Retinal pigment epithelial cell (primary cell): Measurements from ENCODE around the gene CELF4.

Experiments
- DNase-seq: peaks from one replicate; pipeline ENCODE4 v3.0.0-alpha.2; 2010; ENCODE audit warnings: low read depth
- H3K4me3 ChIP-seq: 2 replicates; pipeline ENCODE4 v1.5.1; 2011; ENCODE audit warnings: mild to moderate bottlenecking, low read length, control low read depth, moderate library complexity
- TF ChIP-seq, protein P1 (sequence below): conservative IDR thresholded peaks from 2 replicates; pipeline ENCODE4 v1.5.1; 2011; ENCODE audit warnings: low read depth, low read length, control low read depth, inconsistent platforms

The CELF4 gene

DNA sequence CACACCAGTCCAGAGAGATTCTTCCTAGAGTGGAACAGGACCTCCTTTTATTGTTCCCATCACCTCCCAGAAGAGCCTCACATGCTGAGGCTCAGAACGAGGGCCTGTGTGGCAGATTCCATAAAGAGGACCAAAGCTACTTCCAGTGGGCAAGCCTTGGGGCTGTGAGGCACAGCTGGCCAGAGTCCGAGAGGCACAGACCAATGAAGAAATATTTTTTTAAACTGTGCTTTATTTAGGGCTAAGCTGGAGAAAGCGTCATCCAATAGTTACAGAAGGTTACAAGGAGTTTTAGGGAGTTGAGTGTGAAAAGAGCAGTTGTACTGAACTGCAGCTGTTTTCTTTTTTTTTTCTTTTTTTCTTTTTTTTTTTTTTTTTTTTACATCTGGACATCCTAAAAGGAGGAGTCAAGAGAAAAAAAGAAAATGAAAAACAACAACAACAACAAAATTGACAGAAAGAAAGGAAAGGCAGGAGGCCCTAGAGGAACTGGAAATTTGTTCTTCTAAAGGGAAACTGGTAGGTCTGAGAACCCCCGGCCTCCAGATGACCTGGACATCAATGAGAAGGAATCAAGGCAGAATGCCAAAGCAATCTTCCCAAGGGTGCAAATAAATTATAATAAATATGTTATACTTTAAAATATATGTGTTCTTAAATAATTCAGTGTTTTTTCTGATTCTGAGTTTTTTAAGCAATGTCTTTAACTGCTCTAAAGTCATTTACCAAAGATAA, 322.6 kb downstream of the CELF4 start:
- no peak for DNase-seq
- H3K4me3 ChIP-seq: no peak overlapping the region
- TF ChIP-seq, protein P1, sequence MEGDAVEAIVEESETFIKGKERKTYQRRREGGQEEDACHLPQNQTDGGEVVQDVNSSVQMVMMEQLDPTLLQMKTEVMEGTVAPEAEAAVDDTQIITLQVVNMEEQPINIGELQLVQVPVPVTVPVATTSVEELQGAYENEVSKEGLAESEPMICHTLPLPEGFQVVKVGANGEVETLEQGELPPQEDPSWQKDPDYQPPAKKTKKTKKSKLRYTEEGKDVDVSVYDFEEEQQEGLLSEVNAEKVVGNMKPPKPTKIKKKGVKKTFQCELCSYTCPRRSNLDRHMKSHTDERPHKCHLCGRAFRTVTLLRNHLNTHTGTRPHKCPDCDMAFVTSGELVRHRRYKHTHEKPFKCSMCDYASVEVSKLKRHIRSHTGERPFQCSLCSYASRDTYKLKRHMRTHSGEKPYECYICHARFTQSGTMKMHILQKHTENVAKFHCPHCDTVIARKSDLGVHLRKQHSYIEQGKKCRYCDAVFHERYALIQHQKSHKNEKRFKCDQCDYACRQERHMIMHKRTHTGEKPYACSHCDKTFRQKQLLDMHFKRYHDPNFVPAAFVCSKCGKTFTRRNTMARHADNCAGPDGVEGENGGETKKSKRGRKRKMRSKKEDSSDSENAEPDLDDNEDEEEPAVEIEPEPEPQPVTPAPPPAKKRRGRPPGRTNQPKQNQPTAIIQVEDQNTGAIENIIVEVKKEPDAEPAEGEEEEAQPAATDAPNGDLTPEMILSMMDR: no peak

DNA sequence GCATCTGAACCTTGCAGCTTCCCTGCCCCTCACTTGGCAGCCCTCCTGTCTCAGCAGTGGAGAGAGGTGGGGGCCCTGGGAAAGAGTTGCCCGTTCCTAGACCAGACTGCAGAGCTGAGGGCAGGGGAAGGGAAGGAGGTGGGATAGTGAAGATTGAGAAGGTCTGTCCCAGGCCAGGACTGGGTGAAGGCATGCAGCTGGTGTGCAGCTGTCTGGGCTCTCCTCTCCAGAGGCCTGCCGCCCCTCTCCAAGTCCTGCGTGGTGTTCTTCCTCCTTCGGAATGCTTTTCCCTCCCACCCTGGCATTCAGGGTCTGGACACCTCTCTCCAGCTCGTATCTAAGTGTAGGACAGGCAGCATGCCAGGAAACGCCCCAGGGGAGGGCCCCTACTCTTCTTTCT, 323.5 kb downstream of the CELF4 start:
- no peak overlapping the region for H3K4me3 ChIP-seq
- TF ChIP-seq, protein P1: no peak
- DNase-seq: no peak

DNA sequence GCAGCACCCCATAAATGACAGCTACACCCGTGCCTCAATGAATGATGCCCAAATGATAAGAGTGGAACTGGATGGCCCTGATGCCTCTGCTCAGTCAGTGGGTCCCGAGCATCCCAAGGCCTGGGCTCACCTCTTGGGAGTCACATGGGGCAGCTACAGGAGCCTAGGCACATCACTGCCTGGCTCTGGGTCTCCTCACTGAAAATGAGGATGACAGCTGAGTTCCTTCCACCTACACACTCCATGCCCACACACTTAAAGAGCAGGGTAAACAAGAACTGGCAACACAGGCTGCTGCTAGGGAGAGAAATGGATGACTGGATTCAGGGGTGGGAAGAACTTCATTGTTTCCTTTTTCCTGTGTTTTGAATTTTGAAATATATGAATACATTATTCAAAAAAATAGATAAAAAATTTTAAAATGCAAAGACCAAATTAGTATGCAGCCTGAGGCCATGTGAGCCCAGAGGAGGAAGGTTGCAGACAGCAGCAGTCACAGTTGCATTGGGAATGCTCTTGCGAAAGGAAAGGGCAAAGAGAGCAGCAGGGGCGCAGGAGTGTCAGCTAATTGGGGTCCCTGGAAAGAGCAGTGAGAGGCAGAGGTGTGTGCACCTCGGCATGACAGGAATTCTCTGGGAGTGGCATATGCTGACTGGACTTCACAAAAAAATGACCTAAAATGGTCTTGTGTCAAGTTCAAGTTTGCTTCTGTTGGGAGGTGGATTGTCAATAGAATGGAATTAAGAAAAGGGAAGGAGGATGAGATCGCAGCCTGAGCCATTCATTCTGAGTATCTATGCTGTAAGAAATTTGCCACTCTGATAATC, 327.1 kb downstream of the CELF4 start:
- no peak for DNase-seq
- TF ChIP-seq, protein P1: no peak
- H3K4me3 ChIP-seq: no peak overlapping the region

DNA sequence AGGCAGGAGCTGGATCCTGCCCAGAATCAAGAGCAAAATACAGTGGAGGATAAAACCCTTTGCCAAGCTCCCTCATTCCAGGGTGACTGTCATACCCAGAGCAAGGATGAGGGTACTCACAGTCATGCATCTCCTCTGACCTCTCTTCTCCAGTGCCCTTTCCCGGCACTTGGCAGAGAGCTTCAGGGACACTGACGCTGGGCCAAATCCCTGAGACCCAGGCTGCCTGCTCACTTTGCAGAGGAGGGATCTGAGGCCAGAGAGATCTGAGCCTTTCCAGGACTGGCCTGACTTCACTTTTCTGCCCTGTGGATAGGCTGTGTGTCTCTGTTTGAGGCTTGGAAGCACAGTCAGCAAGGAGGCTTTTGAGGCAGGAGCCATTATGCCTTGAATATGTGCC, 330.0 kb downstream of the CELF4 start:
- DNase-seq: no peak
- H3K4me3 ChIP-seq: no peak overlapping the region
- TF ChIP-seq, protein P1: no peak

DNA sequence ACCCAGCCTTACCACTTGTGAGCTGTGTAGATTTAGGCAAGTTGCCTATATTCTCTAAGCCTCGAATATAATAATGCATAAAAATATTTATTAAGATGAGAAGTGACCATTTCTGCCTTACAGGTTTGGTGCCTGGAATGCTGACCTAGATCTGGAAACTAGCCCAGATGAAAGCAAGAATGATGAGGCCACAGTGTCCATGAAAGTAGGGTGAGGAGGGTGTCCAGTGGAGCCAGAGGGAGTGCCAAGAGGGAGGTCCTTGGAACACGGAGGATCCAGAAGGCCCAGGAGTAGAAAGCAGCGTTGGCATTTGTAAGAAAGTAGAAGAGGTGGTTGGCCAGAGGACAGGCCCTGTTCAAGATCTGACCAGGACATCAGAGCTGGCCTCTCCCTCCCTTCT, 334.3 kb downstream of the CELF4 start:
- TF ChIP-seq, protein P1: no peak
- no peak for DNase-seq
- no peak overlapping the region for H3K4me3 ChIP-seq

DNA sequence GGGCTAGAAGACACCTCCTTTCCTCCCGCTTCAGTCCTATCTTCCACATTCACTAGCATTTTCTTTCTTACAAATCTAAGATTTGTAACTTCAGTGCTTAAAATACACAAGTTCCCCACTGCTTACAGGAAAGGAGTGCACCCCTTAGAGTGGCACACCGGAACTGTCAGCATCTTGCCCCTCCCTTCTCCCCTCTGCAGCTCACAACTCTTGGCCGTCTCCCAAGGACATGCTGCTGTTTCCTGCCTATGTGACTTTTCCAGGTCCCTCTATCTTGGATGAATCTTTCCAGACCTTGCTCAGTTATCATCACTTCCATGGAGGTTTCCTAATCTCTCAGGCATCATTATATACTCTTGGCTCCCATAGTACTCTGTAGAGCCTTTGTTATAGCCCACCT, 334.8 kb downstream of the CELF4 start:
- no peak overlapping the region for H3K4me3 ChIP-seq
- TF ChIP-seq, protein P1: no peak
- DNase-seq: no peak
